ENCODE measurements around the gene KDM7A.

DNA sequence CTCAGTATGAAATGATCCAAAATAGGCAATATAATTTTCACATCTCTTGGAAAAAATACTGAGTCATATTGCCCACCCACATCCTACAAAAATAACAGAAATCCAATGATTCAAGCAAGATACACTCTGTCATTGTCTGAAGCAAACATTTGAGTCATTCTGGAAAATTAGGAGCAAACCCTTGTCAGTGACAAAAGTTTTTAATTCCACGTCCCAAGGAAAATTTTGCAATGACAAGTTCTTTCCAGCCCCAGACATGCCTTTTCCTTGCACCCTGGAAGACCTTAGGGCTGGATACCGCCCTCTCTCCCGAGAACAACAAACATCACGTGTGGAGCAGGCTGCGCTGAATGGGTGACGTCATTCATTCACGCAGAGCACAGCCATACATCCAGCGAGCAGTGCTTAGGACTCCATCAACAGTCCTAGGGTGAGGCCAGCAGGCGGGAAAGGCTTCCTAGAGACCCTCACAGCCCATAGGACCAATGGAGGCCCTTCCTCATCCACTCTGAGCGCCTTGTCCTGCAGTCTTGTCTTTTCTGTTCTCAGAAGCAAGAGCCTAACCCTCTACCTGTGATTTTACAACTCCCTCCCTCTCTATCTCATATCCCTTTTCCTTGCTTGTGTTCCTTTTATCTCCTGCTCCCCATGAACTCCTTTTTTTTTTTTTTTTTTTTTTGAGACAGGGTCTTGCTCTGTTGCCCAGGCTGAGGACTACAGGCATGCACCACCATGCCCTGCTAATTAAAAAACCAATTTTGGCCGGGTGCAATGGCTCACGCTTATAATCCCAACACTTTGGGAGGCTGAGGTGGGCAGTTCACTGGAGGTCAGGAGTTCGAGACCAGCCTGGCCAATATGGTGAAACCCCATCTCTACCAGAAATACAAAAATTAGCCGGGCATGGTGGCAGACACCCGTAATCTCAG, 23.5 kb upstream of the KDM7A start:
- TF ChIP-seq, protein P1, sequence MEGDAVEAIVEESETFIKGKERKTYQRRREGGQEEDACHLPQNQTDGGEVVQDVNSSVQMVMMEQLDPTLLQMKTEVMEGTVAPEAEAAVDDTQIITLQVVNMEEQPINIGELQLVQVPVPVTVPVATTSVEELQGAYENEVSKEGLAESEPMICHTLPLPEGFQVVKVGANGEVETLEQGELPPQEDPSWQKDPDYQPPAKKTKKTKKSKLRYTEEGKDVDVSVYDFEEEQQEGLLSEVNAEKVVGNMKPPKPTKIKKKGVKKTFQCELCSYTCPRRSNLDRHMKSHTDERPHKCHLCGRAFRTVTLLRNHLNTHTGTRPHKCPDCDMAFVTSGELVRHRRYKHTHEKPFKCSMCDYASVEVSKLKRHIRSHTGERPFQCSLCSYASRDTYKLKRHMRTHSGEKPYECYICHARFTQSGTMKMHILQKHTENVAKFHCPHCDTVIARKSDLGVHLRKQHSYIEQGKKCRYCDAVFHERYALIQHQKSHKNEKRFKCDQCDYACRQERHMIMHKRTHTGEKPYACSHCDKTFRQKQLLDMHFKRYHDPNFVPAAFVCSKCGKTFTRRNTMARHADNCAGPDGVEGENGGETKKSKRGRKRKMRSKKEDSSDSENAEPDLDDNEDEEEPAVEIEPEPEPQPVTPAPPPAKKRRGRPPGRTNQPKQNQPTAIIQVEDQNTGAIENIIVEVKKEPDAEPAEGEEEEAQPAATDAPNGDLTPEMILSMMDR (conservative IDR thresholded peaks at IDR 0.05; ENCODE audit: low read depth, low read length), result no peak
- TF ChIP-seq POLR2A (IDR thresholded peaks at IDR 0.05; ENCODE audit: low read depth, low read length) (no peak), RFX5 (IDR thresholded peaks at IDR 0.05; ENCODE audit: low read depth, low read length) (no peak), CEBPB (IDR thresholded peaks at IDR 0.05; ENCODE audit: low read depth, low read length) (no peak), RCOR1 (IDR thresholded peaks at IDR 0.05; ENCODE audit: insufficient replicate concordance, low read length) (no peak), BHLHE40 (IDR thresholded peaks at IDR 0.05; ENCODE audit: low read depth, low read length) (peak; percentile 66; the same call in 1 of the 2 replicates), MXI1 (IDR thresholded peaks at IDR 0.05; ENCODE audit: borderline replicate concordance, low read depth, low read length) (no peak)
- TF ChIP-seq, protein P2, sequence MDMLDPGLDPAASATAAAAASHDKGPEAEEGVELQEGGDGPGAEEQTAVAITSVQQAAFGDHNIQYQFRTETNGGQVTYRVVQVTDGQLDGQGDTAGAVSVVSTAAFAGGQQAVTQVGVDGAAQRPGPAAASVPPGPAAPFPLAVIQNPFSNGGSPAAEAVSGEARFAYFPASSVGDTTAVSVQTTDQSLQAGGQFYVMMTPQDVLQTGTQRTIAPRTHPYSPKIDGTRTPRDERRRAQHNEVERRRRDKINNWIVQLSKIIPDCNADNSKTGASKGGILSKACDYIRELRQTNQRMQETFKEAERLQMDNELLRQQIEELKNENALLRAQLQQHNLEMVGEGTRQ (IDR thresholded peaks at IDR 0.05; ENCODE audit: low read depth, low read length), result peak; percentile 65
